K562 (cell line): Measurements from ENCODE around the gene SLC66A3. TPM values are rescaled to one million over a fixed set of nuclear protein-coding genes. Genes with fewer than 3 reads are reported as not detected.

Source experiments
- ZNF707 ChIP-seq: fragments of 250-450 bp; sonication (Bioruptor Pico); conservative IDR thresholded peaks from 2 replicates; pipeline ENCODE4 v1.8.0; 2022; ENCODE audit warnings: inconsistent platforms, mild to moderate bottlenecking, moderate library complexity
- polyA plus RNA-seq, 8 experiments: library from polyadenylated mRNA; depleted of rRNA in 4 of 8; stranded (reverse) in 5 of 8; unstranded in 3 of 8; fragments of >200 nt; fragmentation: Nextera tagmentation in 2 of 8; fragmentation: Illumina TruSeq in 1 of 8; extraction: Ambion mirVana in 2 of 8; extraction: Trizol in 1 of 8; gene quantifications; 2 replicates each; pipeline versions ENCODE4 v1.2.1 to v1.2.3, GENCODE V29; 2011 to 2014; ENCODE audit warnings: inconsistent platforms in 1 of 8, missing spikeins in 1 of 8
- total RNA-seq, 7 experiments: library from RNA; depleted of rRNA in 6 of 7; stranded (reverse); fragments of >200 nt in 6 of 7; fragmentation: Illumina TruSeq in 2 of 7; extraction: Trizol in 2 of 7; gene quantifications; 2 replicates each; pipeline versions ENCODE4 v1.2.1 to v1.2.3, GENCODE V29; 2011 to 2021; ENCODE audit warnings: low replicate concordance in 1 of 7
- TF ChIP-seq, protein P1 (sequence below): IDR thresholded peaks from 2 replicates; pipeline ENCODE4 v1.6.1; 2011; ENCODE audit not compliant: insufficient read length; ENCODE audit errors: extremely low read depth
- TF ChIP-seq, protein P2 (sequence below), 2 experiments: fragments of 450-650 bp; formaldehyde crosslinking in 1 of 2; IDR thresholded peaks; 2 replicates each; pipeline versions ENCODE4 v1.4.0 to v1.6.1; 2014 to 2020; ENCODE audit warnings: mild to moderate bottlenecking in 2 of 2, borderline replicate concordance in 1 of 2, low read depth in 1 of 2
- TF ChIP-seq, protein P3 (sequence below): fragments of 200-600 bp; sonication (generic); IDR thresholded peaks from one replicate; pipeline ENCODE4 v1.6.1; 2012; ENCODE audit warnings: mild to moderate bottlenecking, low read depth, low read length, inconsistent platforms

The SLC66A3 gene
- total and polyA plus RNA-seq, 9 of the 15 experiments (the other 6 are each of a cell fraction or from before 2014, with no cell fraction given), result 2.8 to 30.0 (median 9.1) TPM

DNA sequence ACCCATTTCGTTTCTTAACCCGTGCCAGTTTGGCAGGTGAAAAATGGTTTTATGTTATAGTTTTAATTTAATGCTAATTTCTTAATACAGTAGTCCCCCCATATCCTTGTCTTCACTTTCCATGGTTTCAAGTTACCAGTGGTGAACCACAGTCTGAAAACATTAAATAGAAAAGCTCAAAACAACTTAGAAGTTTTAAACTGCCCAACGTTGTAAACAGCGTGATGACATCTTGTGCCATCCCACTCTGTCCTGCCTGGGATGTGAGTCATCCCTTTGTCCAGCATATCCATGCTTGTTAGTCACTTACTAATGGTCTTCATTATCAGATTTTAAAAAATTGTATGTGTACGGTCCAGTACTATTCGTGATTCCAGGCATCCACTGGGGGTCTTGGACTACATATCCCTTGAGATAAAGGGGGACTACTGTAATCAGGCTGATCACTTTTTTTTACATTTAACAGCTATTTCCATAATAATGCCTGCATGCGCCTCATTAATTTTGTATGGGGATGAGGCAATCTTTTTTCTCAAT is 31.9 kb downstream of the SLC66A3 start (continued):
- TF ChIP-seq, protein P1, sequence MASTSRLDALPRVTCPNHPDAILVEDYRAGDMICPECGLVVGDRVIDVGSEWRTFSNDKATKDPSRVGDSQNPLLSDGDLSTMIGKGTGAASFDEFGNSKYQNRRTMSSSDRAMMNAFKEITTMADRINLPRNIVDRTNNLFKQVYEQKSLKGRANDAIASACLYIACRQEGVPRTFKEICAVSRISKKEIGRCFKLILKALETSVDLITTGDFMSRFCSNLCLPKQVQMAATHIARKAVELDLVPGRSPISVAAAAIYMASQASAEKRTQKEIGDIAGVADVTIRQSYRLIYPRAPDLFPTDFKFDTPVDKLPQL, result no peak
- TF ChIP-seq ZNF707, result no peak
- TF ChIP-seq, protein P2, sequence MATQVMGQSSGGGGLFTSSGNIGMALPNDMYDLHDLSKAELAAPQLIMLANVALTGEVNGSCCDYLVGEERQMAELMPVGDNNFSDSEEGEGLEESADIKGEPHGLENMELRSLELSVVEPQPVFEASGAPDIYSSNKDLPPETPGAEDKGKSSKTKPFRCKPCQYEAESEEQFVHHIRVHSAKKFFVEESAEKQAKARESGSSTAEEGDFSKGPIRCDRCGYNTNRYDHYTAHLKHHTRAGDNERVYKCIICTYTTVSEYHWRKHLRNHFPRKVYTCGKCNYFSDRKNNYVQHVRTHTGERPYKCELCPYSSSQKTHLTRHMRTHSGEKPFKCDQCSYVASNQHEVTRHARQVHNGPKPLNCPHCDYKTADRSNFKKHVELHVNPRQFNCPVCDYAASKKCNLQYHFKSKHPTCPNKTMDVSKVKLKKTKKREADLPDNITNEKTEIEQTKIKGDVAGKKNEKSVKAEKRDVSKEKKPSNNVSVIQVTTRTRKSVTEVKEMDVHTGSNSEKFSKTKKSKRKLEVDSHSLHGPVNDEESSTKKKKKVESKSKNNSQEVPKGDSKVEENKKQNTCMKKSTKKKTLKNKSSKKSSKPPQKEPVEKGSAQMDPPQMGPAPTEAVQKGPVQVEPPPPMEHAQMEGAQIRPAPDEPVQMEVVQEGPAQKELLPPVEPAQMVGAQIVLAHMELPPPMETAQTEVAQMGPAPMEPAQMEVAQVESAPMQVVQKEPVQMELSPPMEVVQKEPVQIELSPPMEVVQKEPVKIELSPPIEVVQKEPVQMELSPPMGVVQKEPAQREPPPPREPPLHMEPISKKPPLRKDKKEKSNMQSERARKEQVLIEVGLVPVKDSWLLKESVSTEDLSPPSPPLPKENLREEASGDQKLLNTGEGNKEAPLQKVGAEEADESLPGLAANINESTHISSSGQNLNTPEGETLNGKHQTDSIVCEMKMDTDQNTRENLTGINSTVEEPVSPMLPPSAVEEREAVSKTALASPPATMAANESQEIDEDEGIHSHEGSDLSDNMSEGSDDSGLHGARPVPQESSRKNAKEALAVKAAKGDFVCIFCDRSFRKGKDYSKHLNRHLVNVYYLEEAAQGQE (IDR thresholded peaks at IDR 0.05; ENCODE audit: borderline replicate concordance), result no peak
- TF ChIP-seq, protein P2 (CRISPR knock-in tag; IDR thresholded peaks at IDR 0.05; ENCODE audit: low read depth), result no peak
- TF ChIP-seq, protein P3, sequence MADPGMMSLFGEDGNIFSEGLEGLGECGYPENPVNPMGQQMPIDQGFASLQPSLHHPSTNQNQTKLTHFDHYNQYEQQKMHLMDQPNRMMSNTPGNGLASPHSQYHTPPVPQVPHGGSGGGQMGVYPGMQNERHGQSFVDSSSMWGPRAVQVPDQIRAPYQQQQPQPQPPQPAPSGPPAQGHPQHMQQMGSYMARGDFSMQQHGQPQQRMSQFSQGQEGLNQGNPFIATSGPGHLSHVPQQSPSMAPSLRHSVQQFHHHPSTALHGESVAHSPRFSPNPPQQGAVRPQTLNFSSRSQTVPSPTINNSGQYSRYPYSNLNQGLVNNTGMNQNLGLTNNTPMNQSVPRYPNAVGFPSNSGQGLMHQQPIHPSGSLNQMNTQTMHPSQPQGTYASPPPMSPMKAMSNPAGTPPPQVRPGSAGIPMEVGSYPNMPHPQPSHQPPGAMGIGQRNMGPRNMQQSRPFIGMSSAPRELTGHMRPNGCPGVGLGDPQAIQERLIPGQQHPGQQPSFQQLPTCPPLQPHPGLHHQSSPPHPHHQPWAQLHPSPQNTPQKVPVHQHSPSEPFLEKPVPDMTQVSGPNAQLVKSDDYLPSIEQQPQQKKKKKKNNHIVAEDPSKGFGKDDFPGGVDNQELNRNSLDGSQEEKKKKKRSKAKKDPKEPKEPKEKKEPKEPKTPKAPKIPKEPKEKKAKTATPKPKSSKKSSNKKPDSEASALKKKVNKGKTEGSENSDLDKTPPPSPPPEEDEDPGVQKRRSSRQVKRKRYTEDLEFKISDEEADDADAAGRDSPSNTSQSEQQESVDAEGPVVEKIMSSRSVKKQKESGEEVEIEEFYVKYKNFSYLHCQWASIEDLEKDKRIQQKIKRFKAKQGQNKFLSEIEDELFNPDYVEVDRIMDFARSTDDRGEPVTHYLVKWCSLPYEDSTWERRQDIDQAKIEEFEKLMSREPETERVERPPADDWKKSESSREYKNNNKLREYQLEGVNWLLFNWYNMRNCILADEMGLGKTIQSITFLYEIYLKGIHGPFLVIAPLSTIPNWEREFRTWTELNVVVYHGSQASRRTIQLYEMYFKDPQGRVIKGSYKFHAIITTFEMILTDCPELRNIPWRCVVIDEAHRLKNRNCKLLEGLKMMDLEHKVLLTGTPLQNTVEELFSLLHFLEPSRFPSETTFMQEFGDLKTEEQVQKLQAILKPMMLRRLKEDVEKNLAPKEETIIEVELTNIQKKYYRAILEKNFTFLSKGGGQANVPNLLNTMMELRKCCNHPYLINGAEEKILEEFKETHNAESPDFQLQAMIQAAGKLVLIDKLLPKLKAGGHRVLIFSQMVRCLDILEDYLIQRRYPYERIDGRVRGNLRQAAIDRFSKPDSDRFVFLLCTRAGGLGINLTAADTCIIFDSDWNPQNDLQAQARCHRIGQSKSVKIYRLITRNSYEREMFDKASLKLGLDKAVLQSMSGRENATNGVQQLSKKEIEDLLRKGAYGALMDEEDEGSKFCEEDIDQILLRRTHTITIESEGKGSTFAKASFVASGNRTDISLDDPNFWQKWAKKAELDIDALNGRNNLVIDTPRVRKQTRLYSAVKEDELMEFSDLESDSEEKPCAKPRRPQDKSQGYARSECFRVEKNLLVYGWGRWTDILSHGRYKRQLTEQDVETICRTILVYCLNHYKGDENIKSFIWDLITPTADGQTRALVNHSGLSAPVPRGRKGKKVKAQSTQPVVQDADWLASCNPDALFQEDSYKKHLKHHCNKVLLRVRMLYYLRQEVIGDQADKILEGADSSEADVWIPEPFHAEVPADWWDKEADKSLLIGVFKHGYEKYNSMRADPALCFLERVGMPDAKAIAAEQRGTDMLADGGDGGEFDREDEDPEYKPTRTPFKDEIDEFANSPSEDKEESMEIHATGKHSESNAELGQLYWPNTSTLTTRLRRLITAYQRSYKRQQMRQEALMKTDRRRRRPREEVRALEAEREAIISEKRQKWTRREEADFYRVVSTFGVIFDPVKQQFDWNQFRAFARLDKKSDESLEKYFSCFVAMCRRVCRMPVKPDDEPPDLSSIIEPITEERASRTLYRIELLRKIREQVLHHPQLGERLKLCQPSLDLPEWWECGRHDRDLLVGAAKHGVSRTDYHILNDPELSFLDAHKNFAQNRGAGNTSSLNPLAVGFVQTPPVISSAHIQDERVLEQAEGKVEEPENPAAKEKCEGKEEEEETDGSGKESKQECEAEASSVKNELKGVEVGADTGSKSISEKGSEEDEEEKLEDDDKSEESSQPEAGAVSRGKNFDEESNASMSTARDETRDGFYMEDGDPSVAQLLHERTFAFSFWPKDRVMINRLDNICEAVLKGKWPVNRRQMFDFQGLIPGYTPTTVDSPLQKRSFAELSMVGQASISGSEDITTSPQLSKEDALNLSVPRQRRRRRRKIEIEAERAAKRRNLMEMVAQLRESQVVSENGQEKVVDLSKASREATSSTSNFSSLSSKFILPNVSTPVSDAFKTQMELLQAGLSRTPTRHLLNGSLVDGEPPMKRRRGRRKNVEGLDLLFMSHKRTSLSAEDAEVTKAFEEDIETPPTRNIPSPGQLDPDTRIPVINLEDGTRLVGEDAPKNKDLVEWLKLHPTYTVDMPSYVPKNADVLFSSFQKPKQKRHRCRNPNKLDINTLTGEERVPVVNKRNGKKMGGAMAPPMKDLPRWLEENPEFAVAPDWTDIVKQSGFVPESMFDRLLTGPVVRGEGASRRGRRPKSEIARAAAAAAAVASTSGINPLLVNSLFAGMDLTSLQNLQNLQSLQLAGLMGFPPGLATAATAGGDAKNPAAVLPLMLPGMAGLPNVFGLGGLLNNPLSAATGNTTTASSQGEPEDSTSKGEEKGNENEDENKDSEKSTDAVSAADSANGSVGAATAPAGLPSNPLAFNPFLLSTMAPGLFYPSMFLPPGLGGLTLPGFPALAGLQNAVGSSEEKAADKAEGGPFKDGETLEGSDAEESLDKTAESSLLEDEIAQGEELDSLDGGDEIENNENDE, result no peak
